ENCODE data around the gene CLPX.
"Not testable (repeated sequence)": the region's sequence is repeated elsewhere in the genome, so short reads cannot be mapped to it uniquely, and the experiment has no call there.

The CLPX gene

GRCh38 chr15:65206750-65207149 lies 21.6 kb upstream of the CLPX start:
- DNase-seq (ENCODE audit: low spot score), result no peak

DNA sequence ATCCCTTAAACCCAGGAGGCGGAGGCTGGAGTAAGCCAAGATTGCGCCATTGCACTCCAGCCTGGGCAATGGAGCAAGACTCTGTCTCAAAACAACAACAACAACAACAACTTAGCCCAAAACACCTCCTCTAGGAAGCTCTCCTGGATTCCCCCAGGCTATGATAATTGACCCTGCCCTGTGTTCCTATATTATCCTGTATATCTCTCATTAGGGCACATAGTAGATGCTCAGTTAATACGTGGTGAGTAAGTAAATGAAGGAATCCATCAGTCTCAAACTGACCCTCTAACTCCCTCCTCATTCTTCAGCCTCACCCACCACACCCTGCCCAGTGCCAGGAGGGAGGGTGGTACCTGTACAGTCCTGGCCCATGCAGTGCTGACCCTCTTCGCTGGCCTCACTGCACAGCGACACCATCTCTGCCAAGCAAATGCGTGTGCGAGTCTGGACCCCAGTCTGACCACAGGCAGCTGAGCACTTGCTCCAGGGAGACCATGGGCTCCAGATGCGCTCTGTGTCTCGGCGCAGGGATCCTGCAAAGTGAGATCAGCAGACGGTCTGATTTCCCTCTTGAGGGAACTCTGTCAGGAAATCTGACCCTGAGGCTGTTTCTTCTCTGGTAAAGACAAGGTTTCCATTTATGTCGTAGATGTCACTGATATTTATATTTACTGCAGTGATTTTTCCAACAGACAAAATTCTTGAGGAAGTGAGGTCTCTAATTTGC lies 20.0 kb upstream of the CLPX start:
- no peak for DNase-seq (ENCODE audit: low spot score)

- no peak for DNase-seq (ENCODE audit: low spot score)
Observed at GRCh38 chr15:65204236-65204930, 19.2 kb upstream of the CLPX start.

DNA sequence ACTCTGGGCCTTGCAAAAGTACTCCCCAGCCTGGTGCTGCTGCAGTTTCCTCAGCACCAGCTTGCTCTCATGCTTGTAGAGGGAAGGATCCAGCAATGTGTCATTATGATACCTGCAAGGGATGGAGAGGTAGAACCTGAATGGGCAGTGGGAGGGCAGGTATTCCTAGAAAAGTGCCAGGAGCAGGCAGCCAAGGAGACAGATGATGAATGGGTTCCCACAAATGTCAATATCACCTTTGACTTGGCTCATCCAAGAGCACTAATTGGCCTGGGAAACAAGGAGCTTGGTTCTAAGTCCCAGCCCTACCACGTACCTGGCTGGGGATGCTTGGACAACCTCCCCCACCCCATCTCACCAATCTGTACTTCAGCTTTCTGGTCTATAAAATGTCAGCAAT lies 16.8 kb upstream of the CLPX start:
- no peak for DNase-seq (ENCODE audit: low spot score)

DNA sequence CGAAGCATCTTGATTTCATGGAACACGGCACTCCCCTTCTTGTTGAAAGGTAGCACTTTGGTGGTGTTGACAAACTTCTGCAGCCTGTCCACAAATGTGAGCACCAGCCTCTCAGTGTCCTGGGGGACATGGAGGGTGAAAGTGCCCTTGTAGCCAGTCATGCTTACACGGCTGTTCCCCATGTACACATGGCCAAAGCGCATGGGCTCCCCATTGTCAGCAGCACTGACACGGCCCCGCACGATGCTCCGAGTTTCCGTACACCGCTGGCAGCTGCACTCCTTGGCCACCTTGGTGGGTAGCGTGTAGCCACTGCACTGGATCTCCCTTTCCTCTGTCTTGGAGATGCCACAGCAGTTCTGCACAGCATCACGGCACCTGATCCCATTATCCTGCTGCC lies 13.4 kb upstream of the CLPX start:
- DNase-seq (ENCODE audit: low spot score), result no peak

DNA sequence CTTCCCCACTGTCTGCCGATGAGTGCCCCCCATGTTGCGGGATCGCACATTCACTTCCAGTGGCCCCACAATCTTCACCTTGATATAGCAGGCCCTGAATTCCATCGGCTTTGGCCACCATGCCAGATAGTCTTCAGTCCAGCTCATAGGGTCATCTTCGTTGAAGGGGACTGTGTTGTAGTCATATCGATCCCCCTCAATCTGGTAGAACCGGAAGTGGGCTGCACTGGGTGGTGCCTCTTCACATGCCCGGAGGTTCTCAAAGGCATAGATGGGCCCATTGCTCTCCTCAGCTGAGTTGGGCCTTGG lies 12.1 kb upstream of the CLPX start:
- no peak for DNase-seq (ENCODE audit: low spot score)

DNA sequence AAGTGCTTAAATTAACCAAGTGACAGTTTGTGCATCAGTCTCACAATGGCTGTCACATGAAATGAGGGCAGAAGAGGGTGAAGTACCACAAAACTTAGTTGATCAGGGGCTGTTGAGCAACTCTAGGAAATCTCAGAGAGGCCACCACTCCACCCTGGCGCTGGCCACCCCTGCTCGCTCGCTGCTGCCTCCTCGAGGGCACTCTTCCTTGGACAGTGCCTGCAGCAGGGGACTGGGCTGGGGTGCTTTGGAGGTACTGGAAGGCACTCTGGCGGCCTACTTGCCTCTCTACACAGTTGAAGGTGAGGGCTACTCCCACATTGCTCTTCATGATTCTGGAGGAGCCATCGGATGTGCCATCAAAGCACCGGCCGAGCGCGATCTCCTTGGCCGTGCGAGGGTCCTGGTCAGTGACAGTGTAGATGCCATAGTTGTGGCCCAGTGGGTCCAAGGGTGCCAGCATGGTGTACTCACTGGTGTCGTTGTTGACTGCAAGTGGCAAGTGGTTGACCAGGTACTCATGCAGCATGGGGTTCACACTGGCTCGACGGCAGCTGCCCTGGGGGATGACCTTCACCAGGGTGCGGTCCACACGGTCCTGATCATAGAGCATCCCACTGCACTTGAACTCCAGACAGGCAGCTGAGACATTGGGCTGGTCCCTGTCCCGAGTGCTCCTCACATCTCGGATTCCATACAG lies 11.6 kb upstream of the CLPX start:
- no peak for DNase-seq (ENCODE audit: low spot score)

- no peak for DNase-seq (ENCODE audit: low spot score)
Observed at GRCh38 chr15:65195548-65195923, 10.4 kb upstream of the CLPX start.

GRCh38 chr15:65194826-65195547 lies 9.8 kb upstream of the CLPX start:
- DNase-seq (ENCODE audit: low spot score), result peak; percentile 52

- DNase-seq (ENCODE audit: low spot score), result peak; percentile 45
Observed at GRCh38 chr15:65192016-65192415, 6.9 kb upstream of the CLPX start.

DNA sequence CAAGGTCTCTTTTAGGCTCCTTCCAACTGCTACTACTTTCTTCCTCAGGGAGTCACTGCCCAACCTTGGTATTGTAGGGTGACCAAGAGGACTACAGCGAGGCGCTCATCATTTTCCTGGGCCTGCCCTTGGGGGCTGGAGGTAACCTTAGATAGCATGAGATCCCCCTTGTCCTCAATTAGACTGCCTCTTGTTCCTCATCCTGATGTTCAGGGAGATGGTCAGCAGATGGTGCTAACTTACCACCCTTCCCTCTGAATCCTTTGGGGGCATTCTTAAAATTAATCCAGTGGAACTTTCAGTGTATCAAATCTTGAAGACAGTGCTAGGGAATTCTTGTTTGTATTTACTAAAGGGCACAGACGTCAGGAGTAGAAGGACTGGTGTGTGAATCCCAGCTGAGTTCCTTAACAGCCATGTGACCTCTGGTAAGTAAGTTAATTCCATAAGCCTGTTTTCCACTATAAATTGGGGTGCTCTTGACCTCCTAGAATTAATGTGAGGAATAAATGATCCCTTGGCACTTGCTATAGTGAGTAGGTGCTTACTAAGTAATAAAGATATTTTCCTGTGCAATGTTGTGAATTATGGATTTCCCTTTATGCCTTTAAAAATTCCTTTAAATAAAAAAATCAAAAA lies 4.1 kb upstream of the CLPX start:
- DNase-seq (ENCODE audit: low spot score), result peak; percentile 73

DNA sequence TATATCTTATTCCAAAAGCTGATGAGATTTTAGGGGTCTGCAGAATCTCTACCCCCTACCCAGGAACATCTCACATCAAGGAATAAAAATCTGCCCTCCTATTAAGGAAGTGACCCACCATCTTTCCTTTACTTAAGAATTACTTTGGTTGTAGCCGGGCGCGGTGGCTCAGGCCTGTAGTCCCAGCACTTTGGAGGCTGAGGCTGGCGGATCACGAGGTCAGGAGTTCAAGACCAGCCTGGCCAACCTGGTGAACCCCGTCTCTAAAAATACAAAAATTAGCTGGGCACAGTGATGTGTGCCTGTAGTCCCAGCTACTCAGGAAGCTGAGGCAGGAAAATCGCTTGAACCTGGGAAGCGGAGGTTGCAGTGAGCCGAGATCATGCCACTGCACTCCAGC lies 3.3 kb upstream of the CLPX start:
- not testable (repeated sequence) for DNase-seq (ENCODE audit: low spot score)

- peak; percentile 52 for DNase-seq (ENCODE audit: low spot score)
Observed at GRCh38 chr15:65184305-65184867, 756 bp downstream of the CLPX start.

DNA sequence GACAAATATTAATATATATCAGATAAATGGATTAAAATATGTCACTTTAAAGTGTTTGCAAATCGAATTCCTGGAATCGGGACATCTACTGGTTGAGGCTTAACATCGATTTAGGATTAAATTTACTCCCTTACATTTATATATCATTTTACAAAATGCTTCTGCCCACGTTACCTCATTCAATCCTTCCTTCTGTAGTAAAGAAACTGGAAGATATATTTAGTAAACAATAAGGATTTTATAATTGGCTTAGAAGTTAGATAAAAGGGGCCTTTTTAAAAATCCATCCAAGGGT lies 1.3 kb downstream of the CLPX start:
- DNase-seq (ENCODE audit: low spot score), result no peak

GRCh38 chr15:65182538-65182937 lies 2.6 kb downstream of the CLPX start:
- no peak for DNase-seq (ENCODE audit: low spot score)

GRCh38 chr15:65181582-65182353 lies 3.4 kb downstream of the CLPX start:
- not testable (repeated sequence) for DNase-seq (ENCODE audit: low spot score)

- no peak for DNase-seq (ENCODE audit: low spot score)
Observed at GRCh38 chr15:65180167-65180566, 5.0 kb downstream of the CLPX start.

- DNase-seq (ENCODE audit: low spot score), result no peak
Observed at GRCh38 chr15:65177901-65178300, 7.2 kb downstream of the CLPX start.

DNA sequence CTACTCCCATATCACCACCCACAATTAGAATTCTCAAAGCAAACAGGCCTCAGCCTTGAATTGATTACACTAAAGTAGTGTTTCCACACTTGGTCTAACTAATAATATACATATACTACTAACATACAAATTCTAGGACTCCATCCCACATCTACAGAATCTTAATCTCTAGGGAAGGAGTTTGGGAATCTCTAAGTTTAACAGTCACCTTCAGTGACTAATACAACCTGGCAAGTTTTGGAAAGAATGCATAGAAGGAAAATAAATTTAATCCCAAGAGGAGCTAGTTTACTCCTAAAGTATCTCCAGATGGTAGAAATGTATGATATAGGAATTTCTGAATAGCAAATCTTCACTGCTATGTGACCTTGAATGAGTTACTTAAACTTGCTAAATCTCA lies 9.1 kb downstream of the CLPX start:
- no peak for DNase-seq (ENCODE audit: low spot score)

GRCh38 chr15:65175511-65175910 lies 9.6 kb downstream of the CLPX start:
- no peak for DNase-seq (ENCODE audit: low spot score)

GRCh38 chr15:65174509-65174908 lies 10.6 kb downstream of the CLPX start:
- DNase-seq (ENCODE audit: low spot score), result no peak
